Measurements from ENCODE around the gene GNA12.

The GNA12 gene

DNA sequence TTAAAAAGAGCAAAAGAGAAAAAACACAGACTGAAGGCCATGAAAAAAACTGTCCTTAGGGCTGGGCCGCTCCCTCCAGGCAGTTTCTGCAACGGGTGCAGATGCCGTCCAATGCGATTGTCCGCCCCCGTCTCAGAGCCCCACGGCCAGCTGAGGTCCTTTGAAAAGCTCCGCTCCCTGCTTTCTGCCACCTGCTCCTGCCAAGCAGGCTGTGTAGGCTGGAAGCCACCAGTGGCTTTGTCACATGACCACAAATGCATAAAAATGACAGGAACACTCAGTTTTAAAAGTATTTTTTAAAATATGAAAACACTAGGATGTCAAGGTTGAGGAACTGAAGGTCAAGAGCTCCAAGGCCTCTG, 84.4 kb downstream of the GNA12 start:
- no peak overlapping the region for H3K9ac ChIP-seq (ENCODE audit: low read depth, low read length)
- DNase-seq: no peak

DNA sequence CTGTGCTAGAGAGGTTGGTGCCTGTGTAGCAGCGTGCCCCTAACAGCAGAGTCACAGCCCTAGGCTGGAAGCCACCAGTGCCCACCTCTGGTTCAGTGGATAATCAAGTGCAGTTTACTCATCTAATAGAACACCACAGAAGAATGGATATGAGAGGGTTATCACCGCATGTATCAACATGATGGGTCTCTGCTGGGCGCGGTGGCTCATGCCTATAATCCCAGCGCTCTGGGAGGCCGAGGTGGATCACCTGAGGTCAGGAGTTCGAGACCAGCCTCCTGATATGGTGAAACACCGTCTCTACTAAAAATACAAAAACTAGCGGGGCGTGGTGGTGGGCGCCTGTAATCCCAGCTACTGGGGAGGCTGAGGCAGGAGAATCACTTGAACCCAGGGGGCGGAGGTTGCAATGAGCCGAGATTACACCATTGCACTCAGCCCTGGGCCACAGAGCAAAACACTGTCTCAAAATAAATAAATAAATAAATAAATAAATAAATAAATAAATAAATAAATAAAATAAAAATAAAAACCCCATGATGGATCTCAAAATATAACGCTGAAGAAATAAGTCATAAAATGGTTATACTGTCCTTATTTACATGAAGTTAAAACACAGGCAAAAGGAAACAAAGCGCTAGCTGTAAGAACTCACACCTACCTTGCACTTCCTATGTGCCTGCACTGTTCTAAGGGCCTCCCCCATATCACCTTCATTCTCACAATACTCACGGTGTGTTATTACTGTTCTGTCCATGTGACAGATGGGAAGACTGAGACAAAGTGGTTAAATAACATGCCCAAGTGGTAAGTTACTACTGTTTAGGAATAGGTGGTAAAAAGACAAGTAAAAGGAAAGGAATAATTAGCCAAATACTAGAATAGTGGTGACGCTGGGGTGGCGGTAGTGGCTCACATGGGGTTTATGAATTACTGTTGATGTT, 85.2 kb downstream of the GNA12 start:
- H3K36me3 ChIP-seq (ENCODE audit: insufficient read depth, low read length): peaks cover 13% of the 10 kb centered on the region; the same call in 1 of the 2 replicates
- no peaks in the 10 kb centered on the region for H3K9me3 ChIP-seq (ENCODE audit: insufficient read depth, low read length, severe bottlenecking)
- H3K4me2 ChIP-seq (ENCODE audit: insufficient read depth, low read length): no peak overlapping the region
- H3K9ac ChIP-seq (ENCODE audit: low read depth, low read length): no peak overlapping the region
- no peak overlapping the region for H3K4me3 ChIP-seq (ENCODE audit: low read depth in 1 of 2, low read length in 2 of 2)
- ATAC-seq (ENCODE audit: insufficient read depth, low read depth) (no peak), DNase-seq (no peak)
- no peaks in the 10 kb centered on the region for H3K27me3 ChIP-seq (ENCODE audit: insufficient read depth, low read length, poor library complexity)
- H4K20me1 ChIP-seq (ENCODE audit: insufficient read depth, low read length): peaks cover 21% of the 10 kb centered on the region; the same call in 1 of the 2 replicates
- TF ChIP-seq EZH2 (IDR thresholded peaks at IDR 0.05; ENCODE audit: borderline replicate concordance, low read depth, low read length, severe bottlenecking): no peak
- TF ChIP-seq, protein P1, sequence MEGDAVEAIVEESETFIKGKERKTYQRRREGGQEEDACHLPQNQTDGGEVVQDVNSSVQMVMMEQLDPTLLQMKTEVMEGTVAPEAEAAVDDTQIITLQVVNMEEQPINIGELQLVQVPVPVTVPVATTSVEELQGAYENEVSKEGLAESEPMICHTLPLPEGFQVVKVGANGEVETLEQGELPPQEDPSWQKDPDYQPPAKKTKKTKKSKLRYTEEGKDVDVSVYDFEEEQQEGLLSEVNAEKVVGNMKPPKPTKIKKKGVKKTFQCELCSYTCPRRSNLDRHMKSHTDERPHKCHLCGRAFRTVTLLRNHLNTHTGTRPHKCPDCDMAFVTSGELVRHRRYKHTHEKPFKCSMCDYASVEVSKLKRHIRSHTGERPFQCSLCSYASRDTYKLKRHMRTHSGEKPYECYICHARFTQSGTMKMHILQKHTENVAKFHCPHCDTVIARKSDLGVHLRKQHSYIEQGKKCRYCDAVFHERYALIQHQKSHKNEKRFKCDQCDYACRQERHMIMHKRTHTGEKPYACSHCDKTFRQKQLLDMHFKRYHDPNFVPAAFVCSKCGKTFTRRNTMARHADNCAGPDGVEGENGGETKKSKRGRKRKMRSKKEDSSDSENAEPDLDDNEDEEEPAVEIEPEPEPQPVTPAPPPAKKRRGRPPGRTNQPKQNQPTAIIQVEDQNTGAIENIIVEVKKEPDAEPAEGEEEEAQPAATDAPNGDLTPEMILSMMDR (IDR thresholded peaks at IDR 0.05; ENCODE audit: borderline replicate concordance, extremely low read depth, low read length, poor library complexity, severe bottlenecking): no peak
- H3K4me1 ChIP-seq (ENCODE audit: insufficient read depth, low read length): peaks cover 8% of the 10 kb centered on the region
- no peak overlapping the region for H3K27ac ChIP-seq (ENCODE audit: low read length)
- H3K79me2 ChIP-seq (ENCODE audit: insufficient read depth, low read length): no peaks in the 10 kb centered on the region
- no peak overlapping the region for H2AFZ ChIP-seq (ENCODE audit: low read depth, low read length)

More for the DNA sequence above, 84.4 kb downstream of the GNA12 start:
- Histone ChIP-seq H3K9me3 (ENCODE audit: insufficient read depth, low read length, severe bottlenecking) (no peaks in the 10 kb centered on the region), H4K20me1 (ENCODE audit: insufficient read depth, low read length) (peaks cover 21% of the 10 kb centered on the region; the same call in 1 of the 2 replicates), H3K4me3 (ENCODE audit: low read depth in 1 of 2, low read length in 2 of 2) (no peak overlapping the region), H3K4me2 (ENCODE audit: insufficient read depth, low read length) (no peak overlapping the region), H3K4me1 (ENCODE audit: insufficient read depth, low read length) (peaks cover 8% of the 10 kb centered on the region), H3K27me3 (ENCODE audit: insufficient read depth, low read length, poor library complexity) (no peaks in the 10 kb centered on the region), H3K27ac (ENCODE audit: low read length) (0 out of 2 replicates have a peak overlapping the region, but pooled peaks have one; percentile 1), H2AFZ (ENCODE audit: low read depth, low read length) (no peak overlapping the region), H3K79me2 (ENCODE audit: insufficient read depth, low read length) (no peaks in the 10 kb centered on the region), H3K36me3 (ENCODE audit: insufficient read depth, low read length) (peaks cover 13% of the 10 kb centered on the region; the same call in 1 of the 2 replicates)
- TF ChIP-seq, protein P1 (IDR thresholded peaks at IDR 0.05; ENCODE audit: borderline replicate concordance, extremely low read depth, low read length, poor library complexity, severe bottlenecking): no peak
- TF ChIP-seq EZH2 (IDR thresholded peaks at IDR 0.05; ENCODE audit: borderline replicate concordance, low read depth, low read length, severe bottlenecking): no peak
- no peak for ATAC-seq (ENCODE audit: insufficient read depth, low read depth)

DNA sequence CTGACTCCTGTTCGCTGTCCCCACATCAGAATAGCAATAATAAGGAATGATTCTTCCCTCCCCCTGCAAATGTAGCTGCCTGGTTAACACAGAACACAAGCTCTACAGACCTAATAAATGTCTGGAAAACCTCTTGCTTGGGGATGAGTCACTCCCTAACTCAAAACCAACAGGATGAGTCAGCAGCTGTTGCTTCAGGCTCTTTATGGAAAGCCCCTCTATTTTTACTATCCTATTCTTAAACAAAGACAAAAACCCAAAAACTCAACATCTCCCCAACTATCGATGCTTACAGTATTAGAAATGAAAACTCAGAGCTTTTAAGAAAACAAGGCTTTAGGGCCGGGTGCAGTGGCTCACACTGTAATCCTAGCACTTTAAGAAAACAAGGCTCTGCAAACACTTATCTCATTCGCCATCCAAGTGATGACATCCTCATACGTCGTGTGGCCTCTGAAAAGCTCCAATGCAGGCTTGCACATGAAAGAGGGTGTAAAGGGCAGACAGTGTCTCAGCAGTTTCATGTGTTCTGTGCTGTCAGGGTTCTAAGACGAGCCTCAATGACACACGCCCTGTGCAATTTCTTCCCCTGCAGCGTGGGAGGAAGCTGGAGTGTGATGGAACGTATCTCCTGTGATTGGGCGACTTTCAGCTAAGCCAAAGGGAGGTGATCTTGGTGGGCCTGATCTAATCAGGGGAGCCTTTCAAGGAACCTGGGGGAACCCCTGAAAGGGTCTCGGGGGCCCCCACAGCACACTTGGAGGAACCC, 86.0 kb downstream of the GNA12 start:
- Histone ChIP-seq H2AFZ (ENCODE audit: low read depth, low read length) (no peak overlapping the region), H3K4me2 (ENCODE audit: insufficient read depth, low read length) (no peak overlapping the region)
- TF ChIP-seq, protein P1 (IDR thresholded peaks at IDR 0.05; ENCODE audit: borderline replicate concordance, extremely low read depth, low read length, poor library complexity, severe bottlenecking): no peak
- no peak for TF ChIP-seq EZH2 (IDR thresholded peaks at IDR 0.05; ENCODE audit: borderline replicate concordance, low read depth, low read length, severe bottlenecking)

More for the DNA sequence above, 86.0 kb downstream of the GNA12 start:
- Histone ChIP-seq H3K9ac (ENCODE audit: low read depth, low read length) (no peak overlapping the region), H3K36me3 (ENCODE audit: insufficient read depth, low read length) (peaks cover 13% of the 10 kb centered on the region; the same call in 1 of the 2 replicates), H3K79me2 (ENCODE audit: insufficient read depth, low read length) (no peaks in the 10 kb centered on the region), H4K20me1 (ENCODE audit: insufficient read depth, low read length) (peaks cover 23% of the 10 kb centered on the region; the same call in 1 of the 2 replicates), H3K9me3 (ENCODE audit: insufficient read depth, low read length, severe bottlenecking) (no peaks in the 10 kb centered on the region), H3K27ac (ENCODE audit: low read length) (peak overlapping the region; percentile 32), H3K4me1 (ENCODE audit: insufficient read depth, low read length) (peaks cover 8% of the 10 kb centered on the region), H3K27me3 (ENCODE audit: insufficient read depth, low read length, poor library complexity) (no peaks in the 10 kb centered on the region), H3K4me3 (ENCODE audit: low read depth in 1 of 2, low read length in 2 of 2) (no peak overlapping the region)
- ATAC-seq (ENCODE audit: insufficient read depth, low read depth) (peak; percentile 65), DNase-seq (no peak)

Measured in DND-41 (cell line).